A673 (cell line): ENCODE measurements around the gene PRG2.

Experiments
- EZH2 ChIP-seq: fragments of 200-600 bp; sonication (generic); IDR thresholded peaks from 2 replicates; pipeline ENCODE4 v1.6.1; 2017; ENCODE audit warnings: borderline replicate concordance, low read depth, mild to moderate bottlenecking, mixed read lengths, antibody characterized with exemption, low read length; ENCODE audit not compliant: poor library complexity, severe bottlenecking
- TF ChIP-seq, protein P1 (sequence below): fragments of 300-800, 200-600 bp; sonication (generic); conservative IDR thresholded peaks from 2 replicates; pipeline ENCODE4 v1.5.1; 2017; ENCODE audit warnings: low read depth, mild to moderate bottlenecking, antibody characterized with exemption, low read length, moderate library complexity, mixed read lengths

DNA sequence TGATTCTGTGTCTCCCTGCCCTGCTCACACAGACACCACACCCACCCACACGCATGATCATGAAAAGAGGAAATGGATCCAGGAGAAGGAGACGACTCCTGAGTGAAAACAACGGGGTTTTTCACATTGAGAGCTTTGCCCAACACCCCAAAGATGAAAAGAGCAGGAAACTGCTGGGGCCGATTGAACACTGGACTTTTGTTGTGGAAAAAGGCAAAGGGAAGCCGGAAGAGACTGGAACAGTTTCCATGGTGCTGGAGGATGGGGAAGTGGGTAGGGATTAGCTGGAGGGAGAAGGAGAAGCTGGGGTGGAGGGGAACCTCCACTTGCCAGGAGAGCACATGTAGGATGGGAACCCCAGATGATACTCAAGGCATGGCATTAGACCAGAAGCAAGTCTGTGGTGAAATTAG, 41.7 kb upstream of the PRG2 start:
- TF ChIP-seq, protein P1, sequence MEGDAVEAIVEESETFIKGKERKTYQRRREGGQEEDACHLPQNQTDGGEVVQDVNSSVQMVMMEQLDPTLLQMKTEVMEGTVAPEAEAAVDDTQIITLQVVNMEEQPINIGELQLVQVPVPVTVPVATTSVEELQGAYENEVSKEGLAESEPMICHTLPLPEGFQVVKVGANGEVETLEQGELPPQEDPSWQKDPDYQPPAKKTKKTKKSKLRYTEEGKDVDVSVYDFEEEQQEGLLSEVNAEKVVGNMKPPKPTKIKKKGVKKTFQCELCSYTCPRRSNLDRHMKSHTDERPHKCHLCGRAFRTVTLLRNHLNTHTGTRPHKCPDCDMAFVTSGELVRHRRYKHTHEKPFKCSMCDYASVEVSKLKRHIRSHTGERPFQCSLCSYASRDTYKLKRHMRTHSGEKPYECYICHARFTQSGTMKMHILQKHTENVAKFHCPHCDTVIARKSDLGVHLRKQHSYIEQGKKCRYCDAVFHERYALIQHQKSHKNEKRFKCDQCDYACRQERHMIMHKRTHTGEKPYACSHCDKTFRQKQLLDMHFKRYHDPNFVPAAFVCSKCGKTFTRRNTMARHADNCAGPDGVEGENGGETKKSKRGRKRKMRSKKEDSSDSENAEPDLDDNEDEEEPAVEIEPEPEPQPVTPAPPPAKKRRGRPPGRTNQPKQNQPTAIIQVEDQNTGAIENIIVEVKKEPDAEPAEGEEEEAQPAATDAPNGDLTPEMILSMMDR: no peak
- no peak for TF ChIP-seq EZH2
